WERI-Rb-1 (cell line): ENCODE measurements around the gene SSNA1.

Experiments
- DNase-seq: peaks from one replicate; pipeline ENCODE4 v3.0.0-alpha.2; 2020
- H3K27ac ChIP-seq: fragments of 250-450 bp; sonication (Bioruptor Pico); 2 replicates; pipeline ENCODE4 v1.5.1; 2020; ENCODE audit warnings: mild to moderate bottlenecking, moderate library complexity
- H3K27me3 ChIP-seq: fragments of 250-450 bp; sonication (Bioruptor Pico); 2 replicates; pipeline ENCODE4 v1.5.1; 2021; ENCODE audit warnings: mild to moderate bottlenecking, low read depth, moderate library complexity; ENCODE audit not compliant: insufficient read depth, severe bottlenecking
- H3K36me3 ChIP-seq: fragments of 250-450 bp; sonication (Bioruptor Pico); 2 replicates; pipeline ENCODE4 v1.5.1; 2020; ENCODE audit warnings: mild to moderate bottlenecking, moderate library complexity
- H3K4me3 ChIP-seq: 2 replicates; pipeline ENCODE4 v1.5.1; 2011; ENCODE audit warnings: low read depth, mild to moderate bottlenecking, control low read depth, low read length
- H3K9me3 ChIP-seq: fragments of 250-450 bp; sonication (Bioruptor Pico); 2 replicates; pipeline ENCODE4 v1.5.1; 2021; ENCODE audit warnings: mild to moderate bottlenecking, moderate library complexity; ENCODE audit not compliant: severe bottlenecking
- CTCF ChIP-seq: IDR thresholded peaks from 2 replicates; pipeline ENCODE4 v1.5.1; 2011; ENCODE audit warnings: low read depth, mild to moderate bottlenecking, control low read depth, inconsistent platforms, low read length

SSNA1 gene

GRCh38 chr9:137225699-137226331, 37.3 kb downstream of the SSNA1 start:
- DNase-seq = no peak
- Histone ChIP-seq H3K27me3 (no peaks in the 10 kb centered on the region), H3K36me3 (no peaks in the 10 kb centered on the region), H3K4me3 (no peak overlapping the region), H3K9me3 (no peaks in the 10 kb centered on the region), H3K27ac (no peak overlapping the region)
- TF ChIP-seq CTCF = no peak

- Histone ChIP-seq H3K27me3 (no peaks in the 10 kb centered on the region), H3K9me3 (no peaks in the 10 kb centered on the region), H3K36me3 (no peaks in the 10 kb centered on the region), H3K27ac (no peak overlapping the region), H3K4me3 (no peak overlapping the region)
- TF ChIP-seq CTCF = no peak
- DNase-seq = no peak
Observed at GRCh38 chr9:137226338-137227053, 38.0 kb downstream of the SSNA1 start.

- no peaks in the 10 kb centered on the region for H3K27me3 ChIP-seq
- no peaks in the 10 kb centered on the region for H3K36me3 ChIP-seq
- no peak within 1 kb of the TSS for H3K4me3 ChIP-seq
- H3K27ac ChIP-seq = no peak within 1 kb of the TSS
- peak; percentile 82 for TF ChIP-seq CTCF
- H3K9me3 ChIP-seq = no peaks in the 10 kb centered on the region
- peak; percentile 72 for DNase-seq
Observed at GRCh38 chr9:137227054-137227852, 38.8 kb downstream of the SSNA1 start, which contains the start of gene RNF224. RNF224 (plus strand) TSS chr9:137227502; CDS start chr9:137228336, 834 bp downstream.

- Histone ChIP-seq H3K36me3 (no peaks in the 10 kb centered on the region), H3K27ac (no peak overlapping the region), H3K27me3 (no peaks in the 10 kb centered on the region), H3K9me3 (no peaks in the 10 kb centered on the region), H3K4me3 (no peak overlapping the region)
- no peak for TF ChIP-seq CTCF
- no peak for DNase-seq
Observed at GRCh38 chr9:137227853-137228505, 39.5 kb downstream of the SSNA1 start.

GRCh38 chr9:137228506-137228967, 40.1 kb downstream of the SSNA1 start:
- TF ChIP-seq CTCF = no peak
- DNase-seq = no peak
- Histone ChIP-seq H3K4me3 (no peak overlapping the region), H3K27ac (no peak overlapping the region), H3K27me3 (no peaks in the 10 kb centered on the region), H3K9me3 (no peaks in the 10 kb centered on the region), H3K36me3 (no peaks in the 10 kb centered on the region)
